Subcutaneous adipose tissue (tissue), 4 donors: Measurements from ENCODE around the gene MPP7. TPM values are rescaled to one million over a fixed set of nuclear protein-coding genes. Genes with fewer than 3 reads are reported as not detected.

ENCODE experiments used
- CTCF ChIP-seq: fragments of 450-650 bp; IDR thresholded peaks from one replicate; pipeline ENCODE4 v1.5.1; 2016; ENCODE audit warnings: low read depth, mild to moderate bottlenecking, control low read depth, antibody characterized with exemption, moderate library complexity
- total RNA-seq, 4 donors: library from RNA; depleted of rRNA; stranded (reverse); fragments of >200 nt; gene quantifications; one replicate each; pipeline ENCODE4 v1.1.0, GENCODE V29; 2016

The MPP7 gene
- total RNA-seq, 4 donors from 2014 or later = 2.2 to 3.3 (median 2.5) TPM

GRCh38 chr10:28316696-28317095 lies 13.8 kb upstream of the MPP7 start:
- TF ChIP-seq CTCF = no peak

- no peak for TF ChIP-seq CTCF
These were observed 12.3 kb upstream of the MPP7 start for GRCh38 chr10:28315140-28315539.

DNA sequence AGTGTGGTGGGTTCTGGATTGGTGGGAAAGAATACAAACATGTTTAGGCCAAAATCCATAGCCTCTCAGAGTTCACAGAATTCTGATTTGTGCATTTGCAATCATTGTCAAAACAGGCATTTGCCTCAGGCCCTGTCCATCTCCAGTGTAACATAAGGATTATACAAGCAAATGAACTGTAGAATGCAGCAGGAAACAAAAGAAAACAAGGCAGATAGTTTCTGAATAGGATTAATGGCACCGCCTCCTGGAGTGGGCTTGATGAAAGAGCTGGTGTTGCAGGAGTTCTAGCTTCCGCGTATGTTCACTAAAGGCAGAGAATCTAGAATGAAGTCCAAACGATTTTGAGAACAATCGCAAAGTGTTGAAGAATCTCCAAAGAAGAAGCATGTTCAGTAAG lies 11.3 kb upstream of the MPP7 start:
- TF ChIP-seq CTCF = no peak

DNA sequence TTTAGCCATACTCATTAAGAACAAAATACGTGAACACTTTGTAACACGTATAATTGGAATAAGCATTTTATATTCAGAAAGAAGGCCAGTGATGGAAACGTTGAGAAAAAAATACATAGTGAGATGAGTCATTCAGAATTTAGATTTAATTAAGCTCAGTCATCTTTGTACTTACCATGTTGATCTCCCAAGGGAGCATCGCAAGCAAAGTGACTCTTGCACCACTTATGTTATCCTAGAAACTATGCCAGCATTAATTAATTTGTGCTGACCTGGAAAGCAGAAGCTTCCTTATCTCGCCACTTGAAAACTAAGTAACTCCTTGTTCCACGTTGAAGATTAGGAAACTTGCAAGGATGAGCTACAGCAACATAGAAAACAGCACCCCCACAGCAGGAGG lies 9.7 kb upstream of the MPP7 start:
- no peak for TF ChIP-seq CTCF

GRCh38 chr10:28311104-28311503 lies 8.2 kb upstream of the MPP7 start:
- no peak for TF ChIP-seq CTCF

- TF ChIP-seq CTCF = no peak
These were observed 4.4 kb upstream of the MPP7 start for GRCh38 chr10:28307267-28307666.

- TF ChIP-seq CTCF = no peak
These were observed 2.7 kb upstream of the MPP7 start for GRCh38 chr10:28305553-28305952.

DNA sequence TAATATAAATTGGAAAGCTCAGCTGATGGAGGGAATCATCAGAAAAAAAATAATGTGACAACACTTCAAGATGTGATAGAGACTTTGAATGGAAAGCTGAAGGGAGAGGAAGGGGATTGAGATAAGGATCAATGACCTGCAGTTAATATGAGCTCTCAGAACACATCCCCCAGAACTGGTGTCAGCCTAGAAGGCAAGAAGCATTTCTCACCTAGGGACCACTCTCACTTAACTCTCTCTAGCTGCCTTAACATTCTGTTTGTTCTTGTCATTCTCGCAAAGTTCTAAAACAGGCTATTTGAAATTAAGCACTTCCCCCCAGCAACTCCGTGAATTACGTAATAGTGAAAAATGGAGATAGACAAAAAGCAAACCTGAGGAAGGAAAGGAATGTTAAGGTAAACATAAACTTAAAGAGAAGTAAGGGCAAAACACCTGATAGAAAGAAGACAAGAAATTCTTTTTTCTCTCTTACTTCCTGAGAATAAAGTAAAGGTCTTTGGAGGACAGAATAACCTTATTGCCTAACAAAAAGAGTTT lies 1.2 kb upstream of the MPP7 start:
- no peak for TF ChIP-seq CTCF
